ENCODE results near the gene CCDC73.
"Not testable (repeated sequence)": the region's sequence is repeated elsewhere in the genome, so short reads cannot be mapped to it uniquely, and the experiment has no call there.

The CCDC73 gene

GRCh38 chr11:32809313-32809712, 14.9 kb upstream of the CCDC73 start:
- in situ Hi-C loops (cut with HindIII; ENCODE audit: low sequenced_read_pairs) = no loop called here

- in situ Hi-C loops (cut with HindIII; ENCODE audit: low sequenced_read_pairs) = no loop called here
Measured at GRCh38 chr11:32796425-32796824, 2.0 kb upstream of the CCDC73 start.

GRCh38 chr11:32792948-32793475, 1.4 kb downstream of the CCDC73 start:
- in situ Hi-C loops (cut with HindIII; ENCODE audit: low sequenced_read_pairs) = no loop called here

- in situ Hi-C loops (cut with HindIII; ENCODE audit: low sequenced_read_pairs) = no loop called here
Measured at GRCh38 chr11:32792111-32792947, 2.1 kb downstream of the CCDC73 start.

GRCh38 chr11:32790916-32791315, 3.5 kb downstream of the CCDC73 start:
- in situ Hi-C loops (cut with HindIII; ENCODE audit: low sequenced_read_pairs) = no loop called here

GRCh38 chr11:32786811-32787210, 7.7 kb downstream of the CCDC73 start:
- in situ Hi-C loops (cut with HindIII; ENCODE audit: low sequenced_read_pairs) = no loop called here

- in situ Hi-C loops (cut with HindIII; ENCODE audit: low sequenced_read_pairs) = no loop called here
Measured at GRCh38 chr11:32785262-32785661, 9.2 kb downstream of the CCDC73 start.

- in situ Hi-C loops (cut with HindIII; ENCODE audit: low sequenced_read_pairs) = no loop called here
Measured at GRCh38 chr11:32781721-32782120, 12.7 kb downstream of the CCDC73 start.

GRCh38 chr11:32780839-32781238, 13.6 kb downstream of the CCDC73 start:
- in situ Hi-C loops (cut with HindIII; ENCODE audit: low sequenced_read_pairs) = not testable (repeated sequence)

- in situ Hi-C loops (cut with HindIII; ENCODE audit: low sequenced_read_pairs) = no loop called here
Measured at GRCh38 chr11:32779136-32779535, 15.3 kb downstream of the CCDC73 start.

GRCh38 chr11:32775908-32776307, 18.6 kb downstream of the CCDC73 start:
- in situ Hi-C loops (cut with HindIII; ENCODE audit: low sequenced_read_pairs) = no loop called here

- in situ Hi-C loops (cut with HindIII; ENCODE audit: low sequenced_read_pairs) = no loop called here
Measured at GRCh38 chr11:32774081-32774480, 20.4 kb downstream of the CCDC73 start.

GRCh38 chr11:32772731-32773130, 21.7 kb downstream of the CCDC73 start:
- in situ Hi-C loops (cut with HindIII; ENCODE audit: low sequenced_read_pairs) = no loop called here

- in situ Hi-C loops (cut with HindIII; ENCODE audit: low sequenced_read_pairs) = not testable (repeated sequence)
Measured at GRCh38 chr11:32761774-32762173, 32.7 kb downstream of the CCDC73 start.

GRCh38 chr11:32758291-32758690, 36.2 kb downstream of the CCDC73 start:
- in situ Hi-C loops (cut with HindIII; ENCODE audit: low sequenced_read_pairs) = no loop called here

- in situ Hi-C loops (cut with HindIII; ENCODE audit: low sequenced_read_pairs) = not testable (repeated sequence)
Measured at GRCh38 chr11:32753181-32753580, 41.3 kb downstream of the CCDC73 start.

GRCh38 chr11:32752001-32752400, 42.5 kb downstream of the CCDC73 start:
- in situ Hi-C loops (cut with HindIII; ENCODE audit: low sequenced_read_pairs) = no loop called here

GRCh38 chr11:32751381-32751780, 43.1 kb downstream of the CCDC73 start:
- in situ Hi-C loops (cut with HindIII; ENCODE audit: low sequenced_read_pairs) = no loop called here

GRCh38 chr11:32729976-32730375, 64.5 kb downstream of the CCDC73 start:
- in situ Hi-C loops (cut with HindIII; ENCODE audit: low sequenced_read_pairs) = no loop called here

- in situ Hi-C loops (cut with HindIII; ENCODE audit: low sequenced_read_pairs) = no loop called here
Measured at GRCh38 chr11:32723332-32723731, 71.1 kb downstream of the CCDC73 start.

GRCh38 chr11:32722255-32722654, 72.2 kb downstream of the CCDC73 start:
- in situ Hi-C loops (cut with HindIII; ENCODE audit: low sequenced_read_pairs) = no loop called here

GRCh38 chr11:32713496-32713895, 81.0 kb downstream of the CCDC73 start:
- in situ Hi-C loops (cut with HindIII; ENCODE audit: low sequenced_read_pairs) = no loop called here

GRCh38 chr11:32708978-32709377, 85.5 kb downstream of the CCDC73 start:
- in situ Hi-C loops (cut with HindIII; ENCODE audit: low sequenced_read_pairs) = not testable (repeated sequence)
